GM19025 (cell line): ENCODE results near the gene DNASE1L3.
A peak's percentile ranks its signal among the peaks of the same experiment; 100 is the strongest.
"Not testable (repeated sequence)": the region's sequence is repeated elsewhere in the genome, so short reads cannot be mapped to it uniquely, and the experiment has no call there.

Source experiments
- ATAC-seq: cut with Tn5 transposase; IDR thresholded peaks from one replicate; pipeline ENCODE4 v1.9.1; 2021; ENCODE audit warnings: mild to moderate bottlenecking, low read depth, moderate library complexity; ENCODE audit not compliant: unreplicated experiment

The DNASE1L3 gene, protein sequence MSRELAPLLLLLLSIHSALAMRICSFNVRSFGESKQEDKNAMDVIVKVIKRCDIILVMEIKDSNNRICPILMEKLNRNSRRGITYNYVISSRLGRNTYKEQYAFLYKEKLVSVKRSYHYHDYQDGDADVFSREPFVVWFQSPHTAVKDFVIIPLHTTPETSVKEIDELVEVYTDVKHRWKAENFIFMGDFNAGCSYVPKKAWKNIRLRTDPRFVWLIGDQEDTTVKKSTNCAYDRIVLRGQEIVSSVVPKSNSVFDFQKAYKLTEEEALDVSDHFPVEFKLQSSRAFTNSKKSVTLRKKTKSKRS

GRCh38 chr3:58210761-58211460 lies at the start of gene DNASE1L3:
Gene DNASE1L3, minus strand, starts transcription at chr3:58210972. Its CDS starts 66 bp downstream, at chr3:58210906.
- ATAC-seq: no peak

DNA sequence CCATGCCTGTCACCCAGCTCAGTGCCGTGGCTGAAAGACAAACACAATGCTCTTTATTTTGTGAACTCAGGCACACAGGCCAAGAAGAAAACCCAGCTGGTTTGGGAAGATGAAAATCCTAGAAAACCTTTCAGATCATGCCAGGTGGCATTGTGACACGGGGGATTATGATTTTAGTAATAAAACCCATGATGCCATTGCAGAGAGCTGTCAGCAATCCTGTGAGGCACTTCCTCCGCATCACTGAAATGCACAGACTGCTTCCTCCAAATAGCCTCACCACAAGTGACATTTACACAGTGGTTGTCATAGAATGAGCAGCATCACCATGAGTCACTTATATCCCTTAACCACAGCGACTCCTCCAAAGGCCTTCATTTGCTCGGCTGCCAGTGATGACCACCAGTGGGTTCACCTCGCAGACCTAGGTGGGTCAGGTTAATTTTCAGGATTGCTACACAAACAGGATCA lies 49.5 kb upstream of the DNASE1L3 start:
- no peak for ATAC-seq

- ATAC-seq: no peak
Measured at GRCh38 chr3:58258392-58259055, 47.8 kb upstream of the DNASE1L3 start.

GRCh38 chr3:58256511-58256910 lies 45.7 kb upstream of the DNASE1L3 start:
- ATAC-seq: no peak

- ATAC-seq: no peak
Measured at GRCh38 chr3:58256061-58256460, 45.3 kb upstream of the DNASE1L3 start.

DNA sequence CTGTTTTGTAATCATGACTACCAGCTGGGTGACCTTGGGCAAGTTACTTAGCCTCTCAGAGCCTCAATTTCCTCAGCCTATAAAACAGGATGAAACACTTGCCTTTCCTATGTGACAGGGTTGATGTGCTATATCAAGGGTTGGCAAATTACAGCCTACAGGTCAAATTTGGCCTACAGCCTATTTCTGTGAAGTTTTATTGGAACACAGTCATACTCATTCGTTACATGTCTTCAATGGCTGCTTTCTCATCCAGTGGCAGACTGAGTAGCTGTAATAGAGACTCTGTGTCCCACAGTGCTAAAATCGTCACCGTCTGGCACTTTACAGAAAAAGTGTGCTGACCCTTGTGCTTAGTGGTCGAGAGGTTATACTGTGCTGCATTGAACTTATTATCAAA lies 43.4 kb upstream of the DNASE1L3 start:
- no peak for ATAC-seq

DNA sequence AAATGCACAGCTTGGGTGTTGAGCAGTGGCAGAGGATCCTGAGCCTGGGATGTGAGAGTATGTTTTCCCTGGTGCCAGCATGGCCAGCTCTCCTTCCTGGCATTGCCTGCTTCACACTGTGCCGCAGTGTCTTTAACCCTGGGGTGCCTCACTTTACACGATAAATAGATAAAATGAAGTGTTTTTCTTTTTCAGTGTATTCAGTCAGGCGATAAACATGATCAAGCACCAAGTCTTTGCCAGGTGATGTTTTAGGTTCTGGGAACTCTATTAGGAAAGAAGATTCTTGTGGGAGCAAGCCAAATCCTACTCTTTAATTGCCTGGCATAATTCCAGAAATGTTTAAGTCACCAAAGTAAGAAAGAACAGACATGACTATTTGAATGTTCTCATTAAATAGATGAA lies 40.9 kb upstream of the DNASE1L3 start:
- no peak for ATAC-seq

- ATAC-seq: no peak
Measured at GRCh38 chr3:58250093-58250707, 39.4 kb upstream of the DNASE1L3 start.

- ATAC-seq: no peak
Measured at GRCh38 chr3:58249358-58250092, 38.8 kb upstream of the DNASE1L3 start.

GRCh38 chr3:58246148-58247047 lies 35.6 kb upstream of the DNASE1L3 start:
- ATAC-seq: no peak

GRCh38 chr3:58243976-58244585 lies 33.3 kb upstream of the DNASE1L3 start:
- ATAC-seq: no peak

DNA sequence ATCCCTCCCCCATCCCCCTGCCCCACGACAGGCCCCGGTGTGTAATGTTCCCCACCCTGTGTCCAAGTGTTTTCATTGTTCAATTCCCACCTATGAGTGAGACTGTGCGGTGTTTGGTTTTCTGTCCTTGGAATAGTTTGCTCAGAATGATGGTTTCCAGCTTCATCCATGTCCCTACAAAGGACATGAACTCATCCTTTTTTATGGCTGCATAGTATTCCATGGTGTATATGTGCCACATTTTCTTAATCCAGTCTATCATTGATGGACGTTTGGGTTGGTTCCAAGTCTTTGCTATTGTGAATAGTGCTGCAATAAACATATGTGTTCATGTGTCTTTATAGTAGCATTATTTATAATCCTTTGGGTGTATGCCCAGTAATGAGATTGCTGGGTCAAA lies 32.1 kb upstream of the DNASE1L3 start:
- not testable (repeated sequence) for ATAC-seq

GRCh38 chr3:58242340-58242739 lies 31.6 kb upstream of the DNASE1L3 start:
- ATAC-seq: no peak

- no peak for ATAC-seq
Measured at GRCh38 chr3:58241306-58242044, 30.7 kb upstream of the DNASE1L3 start.

DNA sequence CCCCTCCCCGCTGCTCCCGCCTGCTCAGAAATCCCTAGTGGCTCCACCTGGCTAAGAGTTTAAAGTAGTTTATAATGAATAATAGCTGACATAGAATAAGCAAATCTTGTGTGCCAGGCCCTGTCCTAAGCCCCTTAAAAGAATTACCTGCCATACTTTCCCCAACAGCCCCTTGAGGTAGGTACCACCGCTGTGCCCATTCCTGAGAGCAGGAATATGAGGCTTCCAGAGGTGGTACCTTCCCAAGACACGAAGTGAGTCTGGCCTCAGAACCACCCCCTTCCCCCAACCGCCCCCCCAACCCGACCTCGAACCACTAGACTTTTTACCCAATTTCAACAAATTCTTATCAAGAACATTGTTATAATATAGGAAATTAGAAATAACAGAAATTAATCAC lies 28.1 kb upstream of the DNASE1L3 start:
- no peak for ATAC-seq

- peak; percentile 22 for ATAC-seq
Measured at GRCh38 chr3:58237941-58238681, 27.3 kb upstream of the DNASE1L3 start.

GRCh38 chr3:58237238-58237940 lies 26.6 kb upstream of the DNASE1L3 start, which contains the start of gene ABHD6:
Gene ABHD6, plus strand, starts transcription at chr3:58237792. Its CDS starts 18,795 bp downstream, at chr3:58256587.
- ATAC-seq: peak; percentile 82
